ENCODE results near the gene ACOT12. TPM values are rescaled to one million over a fixed set of nuclear protein-coding genes. Genes with fewer than 3 reads are reported as not detected.
"Not testable (repeated sequence)": the region's sequence is repeated elsewhere in the genome, so short reads cannot be mapped to it uniquely, and the experiment has no call there.

Gene ACOT12
- total RNA-seq, 6 experiments from 2014 or later, result 50.5 to 115 (median 67.5) TPM

DNA sequence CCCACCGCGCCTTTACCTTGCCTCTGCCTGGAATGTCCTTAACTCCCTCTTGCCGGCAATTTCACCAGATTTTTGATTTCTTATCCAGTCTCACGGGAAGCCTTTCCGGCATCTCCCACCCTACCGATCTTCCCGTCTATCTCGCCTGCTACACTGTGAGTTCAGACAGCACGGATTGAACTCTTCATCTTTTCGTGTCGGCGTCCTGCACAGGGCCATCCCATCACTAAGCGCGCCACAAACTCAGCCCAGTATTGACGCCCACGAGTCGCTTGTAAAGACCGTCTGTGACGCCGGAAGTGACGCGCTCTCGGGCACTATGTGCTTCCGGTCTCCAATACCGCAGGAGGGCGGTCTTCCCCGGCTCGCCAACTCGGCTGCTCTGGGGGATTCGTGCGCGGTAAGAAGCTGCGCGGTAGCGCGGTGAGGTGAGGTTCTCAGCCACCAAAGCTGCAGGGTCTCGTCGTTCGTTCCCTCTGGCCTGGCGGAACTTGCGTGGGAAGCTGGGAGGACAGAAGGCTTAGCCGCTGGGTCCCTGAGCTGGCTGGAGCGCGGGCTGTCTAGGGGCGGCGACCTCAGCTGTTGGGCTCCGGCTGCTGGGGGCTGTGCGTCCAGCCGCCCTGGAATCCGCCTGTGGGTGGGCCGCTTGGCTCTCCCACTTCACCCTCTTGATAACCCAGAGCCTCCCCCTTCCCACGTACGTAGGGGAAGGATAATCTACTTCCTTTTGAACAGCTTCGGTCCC, 92.5 kb downstream of the ACOT12 start, which contains the start of gene ZCCHC9:
ZCCHC9 (plus strand) TSS at position 317 of the 745 bp plus-strand sequence. CDS start 3,171 bp downstream, outside the sequence.
- intact Hi-C loops (cut with DNase I), result no loop called here
- Histone ChIP-seq H3K4me1 (peaks cover 0 to 40% (median 4%) of the 10 kb centered on the region in 4 donors), H3K9me3 (no peaks in the 10 kb centered on the region), H3K27me3 (no peaks in the 10 kb centered on the region), H3K4me3 (peak within 1 kb of the TSS; percentile 67 to 76 (median 75)), H3K36me3 (no peaks in the 10 kb centered on the region), H3K27ac (peak within 1 kb of the TSS; percentile 91 to 93 (median 92))
- DNase-seq, result peak; percentile 95 to 96 (median 96)
- ATAC-seq, result peak; percentile 89 to 96 (median 92)
- TF ChIP-seq CTCF (IDR thresholded peaks at IDR 0.05), result peak; percentile 13 to 41 (median 32)
- TF ChIP-seq POLR2A (IDR thresholded peaks at IDR 0.05), result peak; percentile 93
- WGBS (ENCODE audit: insufficient coverage, low coverage, low lambda C conversion rate, missing lambda C conversion rate), result 0% methylated on average over 32 of the region's 54 CpGs

DNA sequence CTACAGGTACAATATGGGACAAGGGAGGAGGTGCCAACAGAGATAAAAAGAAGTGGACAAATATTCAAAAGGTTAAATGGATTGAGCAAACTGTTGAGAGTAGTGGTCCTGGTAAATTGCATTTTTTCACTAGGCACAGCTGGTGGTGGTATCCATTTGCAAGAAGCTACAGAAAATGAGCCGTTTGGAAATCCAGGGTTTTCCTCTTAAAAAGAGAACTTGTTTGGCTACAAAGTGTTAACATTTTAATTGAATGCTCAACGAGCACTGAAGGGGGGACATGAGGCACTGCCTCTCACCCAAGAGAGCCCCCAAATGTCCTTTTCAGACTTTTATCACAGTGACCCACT, 93.0 kb downstream of the ACOT12 start:
- H3K27ac ChIP-seq, result peak overlapping the region; percentile 91 to 93 (median 92)
- no peaks in the 10 kb centered on the region for H3K9me3 ChIP-seq
- no peaks in the 10 kb centered on the region for H3K36me3 ChIP-seq
- ATAC-seq (peak in 3 of 4 donors; percentile 1 to 23 (median 2)), DNase-seq (no peak)
- intact Hi-C loops (cut with DNase I), result no loop called here
- H3K4me3 ChIP-seq, result peak overlapping the region; percentile 67 to 76 (median 75)
- no peaks in the 10 kb centered on the region for H3K27me3 ChIP-seq
- peaks cover 0 to 40% (median 4%) of the 10 kb centered on the region in 4 donors for H3K4me1 ChIP-seq
- WGBS (ENCODE audit: insufficient coverage, low coverage, low lambda C conversion rate, missing lambda C conversion rate), result 0% methylated on average over 2 of the region's 2 CpGs
- no peak for TF ChIP-seq POLR2A (IDR thresholded peaks at IDR 0.05)
- no peak for TF ChIP-seq CTCF (IDR thresholded peaks at IDR 0.05)

DNA sequence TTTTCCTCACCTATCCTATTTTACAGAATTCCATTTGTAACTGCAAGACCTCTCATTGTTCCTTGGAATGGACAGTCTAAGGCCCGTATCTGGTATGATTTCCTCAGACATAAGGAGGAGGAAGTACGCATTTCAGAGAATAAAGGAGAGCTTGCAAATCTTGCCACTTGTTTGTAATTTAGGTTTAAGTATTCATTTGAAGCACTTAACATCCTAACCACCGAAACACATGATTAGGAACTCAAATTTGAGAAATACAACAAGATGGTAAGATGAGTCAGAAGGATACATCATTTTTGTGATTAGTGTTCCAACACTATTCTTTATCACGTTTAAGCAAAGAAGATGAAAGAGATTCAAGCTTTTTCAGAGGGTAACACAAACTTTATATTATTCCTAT, 96.4 kb downstream of the ACOT12 start:
- no peak overlapping the region for H3K27ac ChIP-seq
- H3K27me3 ChIP-seq, result no peaks in the 10 kb centered on the region
- H3K4me1 ChIP-seq, result peaks cover 0 to 24% (median 4%) of the 10 kb centered on the region in 4 donors
- H3K9me3 ChIP-seq, result peaks cover 0 to 2% (median under 1%) of the 10 kb centered on the region in 4 donors
- intact Hi-C loops (cut with DNase I), result no loop called here
- DNase-seq, result no peak
- H3K4me3 ChIP-seq, result no peak overlapping the region
- TF ChIP-seq CTCF (IDR thresholded peaks at IDR 0.05) (no peak), POLR2A (IDR thresholded peaks at IDR 0.05) (no peak)
- no peaks in the 10 kb centered on the region for H3K36me3 ChIP-seq
- 57% methylated on average over 4 of the region's 4 CpGs for WGBS (ENCODE audit: insufficient coverage, low coverage, low lambda C conversion rate, missing lambda C conversion rate)
- ATAC-seq, result no peak

- ATAC-seq; DNase-seq; H3K4me1 ChIP-seq; H3K27ac ChIP-seq; intact Hi-C loops (cut with DNase I); H3K36me3 ChIP-seq; H3K4me3 ChIP-seq; H3K27me3 ChIP-seq: not testable (repeated sequence)
- peaks cover 0 to 11% (median 4%) of the 10 kb centered on the region in 4 donors for H3K9me3 ChIP-seq
- WGBS (ENCODE audit: insufficient coverage, low coverage, low lambda C conversion rate, missing lambda C conversion rate), result 86% methylated on average over 5 of the region's 5 CpGs
Observed at GRCh38 chr5:81294021-81294420, 99.9 kb downstream of the ACOT12 start.

- no peaks in the 10 kb centered on the region for H3K4me1 ChIP-seq
- intact Hi-C loops (cut with DNase I), result no loop called here
- no peak overlapping the region for H3K27ac ChIP-seq
- ATAC-seq, result no peak
- H3K36me3 ChIP-seq, result no peaks in the 10 kb centered on the region
- 71% methylated on average over 2 of the region's 2 CpGs for WGBS (ENCODE audit: insufficient coverage, low coverage, low lambda C conversion rate, missing lambda C conversion rate)
- no peak overlapping the region for H3K4me3 ChIP-seq
- H3K9me3 ChIP-seq, result peaks cover 0 to 11% (median 4%) of the 10 kb centered on the region in 4 donors
- H3K27me3 ChIP-seq, result no peaks in the 10 kb centered on the region
- no peak for TF ChIP-seq POLR2A (IDR thresholded peaks at IDR 0.05)
- no peak for TF ChIP-seq CTCF (IDR thresholded peaks at IDR 0.05)
- no peak for DNase-seq
Observed at GRCh38 chr5:81292130-81292529, 101.8 kb downstream of the ACOT12 start.

Measured in right lobe of liver (tissue), 6 donors.